PC-9 (cell line): ENCODE results near the gene ZIC4. TPM values are rescaled to one million over a fixed set of nuclear protein-coding genes. Genes with fewer than 3 reads are reported as not detected.

ENCODE experiments used
- BruUV-seq: library from RNA; stranded (reverse); fragments of 400-500 nt; replicated peaks from 2 replicates; lab custom pipeline; 2021; lab: Mats Ljungman, UMichigan
- CTCF ChIA-PET: fragments of 300-600 bp; sonication (Branson Sonifier 250); formaldehyde crosslinking; loops from one replicate; lab custom pipeline; 2022; ENCODE audit warnings: antibody characterized with exemption; lab: Charles Lee
- POLR2A ChIA-PET: fragments of 300-600 bp; sonication (Branson Sonifier 250); formaldehyde crosslinking; loops from one replicate; lab custom pipeline; 2022; ENCODE audit warnings: antibody characterized with exemption; ENCODE audit not compliant: unreplicated experiment; lab: Charles Lee
- DNase-seq, 2 experiments: peaks; one replicate each; pipeline versions ENCODE4 v3.0.0 to v3.0.0-alpha.2; 2015 to 2022; ENCODE audit warnings: mixed read lengths in 1 of 2
- H2AFZ ChIP-seq: fragments of 200-600 bp; sonication (generic); 2 replicates; pipeline ENCODE4 v1.8.1; 2017; ENCODE audit warnings: antibody characterized with exemption
- H3F3A ChIP-seq: fragments of 200-600 bp; sonication (generic); 2 replicates; pipeline ENCODE4 v1.8.1; 2017; ENCODE audit warnings: antibody characterized with exemption, mild to moderate bottlenecking, low read depth; ENCODE audit not compliant: insufficient read depth
- H3K27ac ChIP-seq: fragments of 200-600 bp; sonication (generic); 2 replicates; pipeline ENCODE4 v1.6.1; 2016; ENCODE audit warnings: mixed run types
- H3K27me3 ChIP-seq: fragments of 200-600 bp; sonication (generic); 2 replicates; pipeline ENCODE4 v1.6.1; 2016; ENCODE audit warnings: low read depth, mixed run types; ENCODE audit not compliant: insufficient read depth
- H3K36me3 ChIP-seq: fragments of 200-600 bp; sonication (generic); 2 replicates; pipeline ENCODE4 v1.6.1; 2016; ENCODE audit warnings: low read depth, mixed run types
- H3K4me1 ChIP-seq: fragments of 200-600 bp; sonication (generic); replicated peaks from 2 replicates; pipeline ENCODE4 v1.6.1; 2016; ENCODE audit warnings: mixed run types; ENCODE audit not compliant: insufficient read depth
- H3K4me2 ChIP-seq: fragments of 200-600 bp; sonication (generic); 2 replicates; pipeline ENCODE4 v1.6.1; 2017; ENCODE audit warnings: mixed run types
- H3K4me3 ChIP-seq: fragments of 200-600 bp; sonication (generic); 2 replicates; pipeline ENCODE4 v1.6.1; 2016; ENCODE audit warnings: mixed run types
- H3K79me2 ChIP-seq: fragments of 200-600 bp; sonication (generic); 2 replicates; pipeline ENCODE4 v1.6.1; 2017; ENCODE audit warnings: low read depth, mixed run types
- H3K9me2 ChIP-seq: fragments of 200-600 bp; sonication (generic); 2 replicates; pipeline ENCODE4 v1.8.1; 2017; ENCODE audit warnings: mild to moderate bottlenecking; ENCODE audit not compliant: insufficient read depth
- H3K9me3 ChIP-seq: fragments of 200-600 bp; sonication (generic); 2 replicates; pipeline ENCODE4 v1.8.1; 2016; ENCODE audit warnings: low read depth; ENCODE audit not compliant: insufficient read depth
- H4K20me1 ChIP-seq: fragments of 200-600 bp; sonication (generic); 2 replicates; pipeline ENCODE4 v1.8.1; 2017; ENCODE audit not compliant: insufficient read depth
- CTCF ChIP-seq: fragments of 200-600 bp; sonication (generic); conservative IDR thresholded peaks from 2 replicates; pipeline ENCODE4 v1.6.1; 2017; ENCODE audit warnings: mixed run types, antibody characterized with exemption, mild to moderate bottlenecking, moderate library complexity
- EZH2 ChIP-seq: fragments of 200-600 bp; sonication (generic); IDR thresholded peaks from 2 replicates; pipeline ENCODE4 v1.8.0; 2017; ENCODE audit warnings: antibody characterized with exemption, low read depth
- intact Hi-C: fragments of 100-400 bp; cut with micrococcal nuclease; formaldehyde crosslinking; loops from one replicate; pipeline ENCODE4 v1.10.0; 2022; ENCODE audit not compliant: unreplicated experiment
- total RNA-seq: library from RNA; stranded (reverse); gene quantifications from 2 replicates; pipeline ENCODE4 v1.2.3, GENCODE V29; 2021

The ZIC4 gene
- total RNA-seq, 1 experiment from 2014 or later = not detected

- CTCF ChIA-PET = no interaction called here
- Histone ChIP-seq H3K79me2 (no peaks in the 10 kb centered on the region), H3K9me3 (no peaks in the 10 kb centered on the region), H3K9me2 (no peaks in the 10 kb centered on the region), H3F3A (no peaks in the 10 kb centered on the region), H3K4me3 (no peak overlapping the region), H3K36me3 (no peaks in the 10 kb centered on the region), H3K27ac (no peak overlapping the region), H3K4me1 (no peaks in the 10 kb centered on the region), H3K4me2 (no peak overlapping the region), H3K27me3 (no peaks in the 10 kb centered on the region), H4K20me1 (no peaks in the 10 kb centered on the region), H2AFZ (no peak overlapping the region)
- no peak for DNase-seq
- POLR2A ChIA-PET = no interaction called here
- intact Hi-C loops = no loop called here
- BruUV-seq = no TSS peak
- TF ChIP-seq CTCF = no peak
- no peak for TF ChIP-seq EZH2
These were observed 16.5 kb upstream of the ZIC4 start for GRCh38 chr3:147422601-147423536.

- H3K9me2 ChIP-seq = no peaks in the 10 kb centered on the region
- intact Hi-C loops = no loop called here
- DNase-seq = no peak
- no peak overlapping the region for H3K4me2 ChIP-seq
- BruUV-seq = no TSS peak
- H3K27ac ChIP-seq = no peak overlapping the region
- no peak overlapping the region for H2AFZ ChIP-seq
- no peak overlapping the region for H3K4me3 ChIP-seq
- H3K9me3 ChIP-seq = no peaks in the 10 kb centered on the region
- no peaks in the 10 kb centered on the region for H3K79me2 ChIP-seq
- no peaks in the 10 kb centered on the region for H4K20me1 ChIP-seq
- no peaks in the 10 kb centered on the region for H3K36me3 ChIP-seq
- ChIA-PET CTCF (no interaction called here), POLR2A (no interaction called here)
- no peaks in the 10 kb centered on the region for H3K4me1 ChIP-seq
- TF ChIP-seq EZH2 (no peak), CTCF (no peak)
- H3F3A ChIP-seq = no peaks in the 10 kb centered on the region
- no peaks in the 10 kb centered on the region for H3K27me3 ChIP-seq
These were observed 15.9 kb upstream of the ZIC4 start for GRCh38 chr3:147422196-147422595.

- Histone ChIP-seq H3K9me2 (no peaks in the 10 kb centered on the region), H4K20me1 (no peaks in the 10 kb centered on the region), H3F3A (no peaks in the 10 kb centered on the region), H3K79me2 (no peaks in the 10 kb centered on the region), H3K4me1 (no peaks in the 10 kb centered on the region), H3K4me2 (no peak overlapping the region), H3K27me3 (no peaks in the 10 kb centered on the region), H3K27ac (no peak overlapping the region), H2AFZ (no peak overlapping the region), H3K4me3 (no peak overlapping the region), H3K36me3 (no peaks in the 10 kb centered on the region), H3K9me3 (no peaks in the 10 kb centered on the region)
- ChIA-PET POLR2A (no interaction called here), CTCF (no interaction called here)
- BruUV-seq = no TSS peak
- intact Hi-C loops = no loop called here
- TF ChIP-seq CTCF (no peak), EZH2 (no peak)
- DNase-seq = no peak
These were observed 15.0 kb upstream of the ZIC4 start for GRCh38 chr3:147421184-147421912.
